Posterior vena cava (tissue), 2 donors: Measurements from ENCODE around the gene SENP5. TPM values are rescaled to one million over a fixed set of nuclear protein-coding genes. Genes with fewer than 3 reads are reported as not detected.

ENCODE experiments used
- DNase-seq: peaks from one replicate; pipeline ENCODE4 v3.0.0-alpha.2; 2020; ENCODE audit warnings: low spot score
- intact Hi-C, 2 donors: fragments of 100-400 bp; cut with DNase I; formaldehyde crosslinking; loops; one replicate each; pipeline versions ENCODE4 v1.14.1 to v1.14.2; 2022 to 2023
- total RNA-seq, 2 donors: library from RNA; stranded (reverse); fragmentation: NEBNext Ultra II Directional; extraction: Animal tissue kit (Norgen Biotek cat#: 25700); gene quantifications; one replicate each; pipeline ENCODE4 v1.2.1, GENCODE V29; 2021
- donor health status: DM: yes; HTN: yes; CAD: no.
- donor health status: DM: yes; HTN: yes; CAD: no.

The SENP5 gene
- total RNA-seq, 2 donors from 2014 or later: 26.5 to 35.9 TPM

- intact Hi-C loops: no loop called here
- no peak for DNase-seq
Observed at GRCh38 chr3:196875258-196875657, 7.5 kb downstream of the SENP5 start.

- intact Hi-C loops: no loop called here
- no peak for DNase-seq
Observed at GRCh38 chr3:196883361-196883760, 15.6 kb downstream of the SENP5 start.

GRCh38 chr3:196886144-196886543, 18.4 kb downstream of the SENP5 start:
- DNase-seq: no peak
- intact Hi-C loops: no loop called here

GRCh38 chr3:196889844-196890708, 22.4 kb downstream of the SENP5 start:
- no peak for DNase-seq
- intact Hi-C loops: no loop called here

GRCh38 chr3:196894557-196895295, 27.0 kb downstream of the SENP5 start:
- intact Hi-C loops: no loop called here
- DNase-seq: no peak

- DNase-seq: no peak
- intact Hi-C loops: no loop called here
Observed at GRCh38 chr3:196896229-196896628, 28.5 kb downstream of the SENP5 start.

GRCh38 chr3:196901768-196902167, 34.0 kb downstream of the SENP5 start:
- intact Hi-C loops: no loop called here
- DNase-seq: no peak

GRCh38 chr3:196902296-196902695, 34.6 kb downstream of the SENP5 start:
- DNase-seq: no peak
- intact Hi-C loops: no loop called here

- DNase-seq: no peak
- intact Hi-C loops: no loop called here
Observed at GRCh38 chr3:196903740-196904139, 36.0 kb downstream of the SENP5 start.

GRCh38 chr3:196914866-196915265, 47.1 kb downstream of the SENP5 start:
- intact Hi-C loops: no loop called here

GRCh38 chr3:196915375-196915774, 47.7 kb downstream of the SENP5 start:
- DNase-seq: no peak
- intact Hi-C loops: no loop called here

More at GRCh38 chr3:196914866-196915265, 47.1 kb downstream of the SENP5 start:
- no peak for DNase-seq

GRCh38 chr3:196916221-196916620, 48.5 kb downstream of the SENP5 start:
- intact Hi-C loops: no loop called here
- DNase-seq: no peak

- DNase-seq: no peak
- intact Hi-C loops: no loop called here
Observed at GRCh38 chr3:196916995-196917394, 49.3 kb downstream of the SENP5 start.

GRCh38 chr3:196918968-196919367, 51.2 kb downstream of the SENP5 start:
- DNase-seq: no peak
- intact Hi-C loops: no loop called here

GRCh38 chr3:196920733-196921132, 53.0 kb downstream of the SENP5 start:
- no peak for DNase-seq
- intact Hi-C loops: no loop called here

- DNase-seq: no peak
- intact Hi-C loops: no loop called here
Observed at GRCh38 chr3:196927571-196928453, 60.1 kb downstream of the SENP5 start.

- DNase-seq: no peak
- intact Hi-C loops: no loop called here
Observed at GRCh38 chr3:196931157-196931556, 63.4 kb downstream of the SENP5 start.

GRCh38 chr3:196931828-196932587, 64.3 kb downstream of the SENP5 start:
- DNase-seq: no peak
- intact Hi-C loops: no loop called here

- intact Hi-C loops: no loop called here
- DNase-seq: no peak
Observed at GRCh38 chr3:196932600-196932999, 64.9 kb downstream of the SENP5 start.
